ENCODE results near the gene GSG1L.

GRCh38 chr16:28078261-28078660, 14.7 kb upstream of the GSG1L start:
- TF ChIP-seq EGR1 (IDR thresholded peaks at IDR 0.05) (no peak), RAD21 (IDR thresholded peaks at IDR 0.05; ENCODE audit: low read depth) (no peak), EP300 (IDR thresholded peaks at IDR 0.05; ENCODE audit: borderline replicate concordance) (no peak), TCF12 (IDR thresholded peaks at IDR 0.05; ENCODE audit: low read depth) (no peak), TAF1 (IDR thresholded peaks at IDR 0.05; ENCODE audit: low read depth) (no peak), CEBPB (IDR thresholded peaks at IDR 0.05) (no peak), CREB1 (IDR thresholded peaks at IDR 0.05; ENCODE audit: low read depth) (no peak), YY1 (IDR thresholded peaks at IDR 0.05; ENCODE audit: low read depth) (no peak), NFIC (IDR thresholded peaks at IDR 0.05) (no peak)
- TF ChIP-seq, protein P1, sequence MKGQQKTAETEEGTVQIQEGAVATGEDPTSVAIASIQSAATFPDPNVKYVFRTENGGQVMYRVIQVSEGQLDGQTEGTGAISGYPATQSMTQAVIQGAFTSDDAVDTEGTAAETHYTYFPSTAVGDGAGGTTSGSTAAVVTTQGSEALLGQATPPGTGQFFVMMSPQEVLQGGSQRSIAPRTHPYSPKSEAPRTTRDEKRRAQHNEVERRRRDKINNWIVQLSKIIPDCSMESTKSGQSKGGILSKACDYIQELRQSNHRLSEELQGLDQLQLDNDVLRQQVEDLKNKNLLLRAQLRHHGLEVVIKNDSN (IDR thresholded peaks at IDR 0.05) = no peak
- TF ChIP-seq, protein P2, sequence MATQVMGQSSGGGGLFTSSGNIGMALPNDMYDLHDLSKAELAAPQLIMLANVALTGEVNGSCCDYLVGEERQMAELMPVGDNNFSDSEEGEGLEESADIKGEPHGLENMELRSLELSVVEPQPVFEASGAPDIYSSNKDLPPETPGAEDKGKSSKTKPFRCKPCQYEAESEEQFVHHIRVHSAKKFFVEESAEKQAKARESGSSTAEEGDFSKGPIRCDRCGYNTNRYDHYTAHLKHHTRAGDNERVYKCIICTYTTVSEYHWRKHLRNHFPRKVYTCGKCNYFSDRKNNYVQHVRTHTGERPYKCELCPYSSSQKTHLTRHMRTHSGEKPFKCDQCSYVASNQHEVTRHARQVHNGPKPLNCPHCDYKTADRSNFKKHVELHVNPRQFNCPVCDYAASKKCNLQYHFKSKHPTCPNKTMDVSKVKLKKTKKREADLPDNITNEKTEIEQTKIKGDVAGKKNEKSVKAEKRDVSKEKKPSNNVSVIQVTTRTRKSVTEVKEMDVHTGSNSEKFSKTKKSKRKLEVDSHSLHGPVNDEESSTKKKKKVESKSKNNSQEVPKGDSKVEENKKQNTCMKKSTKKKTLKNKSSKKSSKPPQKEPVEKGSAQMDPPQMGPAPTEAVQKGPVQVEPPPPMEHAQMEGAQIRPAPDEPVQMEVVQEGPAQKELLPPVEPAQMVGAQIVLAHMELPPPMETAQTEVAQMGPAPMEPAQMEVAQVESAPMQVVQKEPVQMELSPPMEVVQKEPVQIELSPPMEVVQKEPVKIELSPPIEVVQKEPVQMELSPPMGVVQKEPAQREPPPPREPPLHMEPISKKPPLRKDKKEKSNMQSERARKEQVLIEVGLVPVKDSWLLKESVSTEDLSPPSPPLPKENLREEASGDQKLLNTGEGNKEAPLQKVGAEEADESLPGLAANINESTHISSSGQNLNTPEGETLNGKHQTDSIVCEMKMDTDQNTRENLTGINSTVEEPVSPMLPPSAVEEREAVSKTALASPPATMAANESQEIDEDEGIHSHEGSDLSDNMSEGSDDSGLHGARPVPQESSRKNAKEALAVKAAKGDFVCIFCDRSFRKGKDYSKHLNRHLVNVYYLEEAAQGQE (IDR thresholded peaks at IDR 0.05; ENCODE audit: low read depth) = no peak
